Measurements from ENCODE around the gene PPP3R2. TPM values are rescaled to one million over a fixed set of nuclear protein-coding genes. Genes with fewer than 3 reads are reported as not detected.

Gene PPP3R2
- total RNA-seq, 1 experiment from 2014 or later: not detected

GRCh38 chr9:101634741-101635409 is 40.1 kb upstream of the PPP3R2 start:
- H2BK20ac ChIP-seq (ENCODE audit: low read depth, low read length, poor library complexity, severe bottlenecking): no peak overlapping the region
- no peak overlapping the region for H2BK120ac ChIP-seq (ENCODE audit: low read depth, low read length, poor library complexity, severe bottlenecking)
- Mint-ChIP-seq H3K27ac (no peak overlapping the region), H3K27me3 (ENCODE audit: low read depth) (no peaks in the 10 kb centered on the region), H3K4me3 (no peak overlapping the region), H3K9me3 (no peaks in the 10 kb centered on the region), H3K36me3 (ENCODE audit: insufficient read depth in 1 of 3, low read depth in 3 of 3) (no peaks in the 10 kb centered on the region), H3K4me1 (no peaks in the 10 kb centered on the region)
- H3K23ac ChIP-seq (ENCODE audit: insufficient read length, low read depth, low read length): no peak overlapping the region
- H3K4ac ChIP-seq (ENCODE audit: low read depth, low read length): no peak overlapping the region
- WGBS (ENCODE audit: extremely low coverage, insufficient read length, low lambda C conversion rate): no CpG with 5 or more reads among the region's 4 CpGs
- H3K56ac ChIP-seq (ENCODE audit: insufficient read length, low read depth, low read length): no peak overlapping the region
- H4K5ac ChIP-seq (ENCODE audit: insufficient read length, low read depth, low read length): no peak overlapping the region
- H3K27me3 ChIP-seq (ENCODE audit: insufficient read depth, low read length): no peaks in the 10 kb centered on the region
- no peak overlapping the region for H4K8ac ChIP-seq (replicated peaks; ENCODE audit: insufficient read length, low read depth, low read length)
- H3K79me1 ChIP-seq (ENCODE audit: insufficient read depth, low read depth, low read length, poor library complexity, severe bottlenecking): no peaks in the 10 kb centered on the region
- no peaks in the 10 kb centered on the region for H3K79me2 ChIP-seq (ENCODE audit: insufficient read depth, low read length)
- no peaks in the 10 kb centered on the region for H3K23me2 ChIP-seq (ENCODE audit: insufficient read length, low read depth, low read length, poor library complexity, severe bottlenecking)
- H3T11ph ChIP-seq (ENCODE audit: low read length): no peak overlapping the region
- H3K4me1 ChIP-seq (ENCODE audit: insufficient read depth, low read length): no peaks in the 10 kb centered on the region
- H3K9ac ChIP-seq (ENCODE audit: extremely low read depth, insufficient read length, low read length): no peak overlapping the region
- H2AK5ac ChIP-seq (ENCODE audit: insufficient read length, low read length): no peak overlapping the region
- no peaks in the 10 kb centered on the region for H4K20me1 ChIP-seq (ENCODE audit: control insufficient read depth, insufficient read depth, insufficient read length)
- H3K27ac ChIP-seq (ENCODE audit: insufficient read length, low read depth, low read length): no peak overlapping the region
- H2BK15ac ChIP-seq (ENCODE audit: low read depth, low read length): no peak overlapping the region
- H2BK12ac ChIP-seq (ENCODE audit: insufficient read length, low read depth, low read length): no peak overlapping the region
- H3K4me2 ChIP-seq (ENCODE audit: insufficient read depth, insufficient read length, low read length): no peak overlapping the region
- H3K18ac ChIP-seq (ENCODE audit: insufficient read length, low read depth, low read length): no peak overlapping the region
- TF ChIP-seq CTCF (conservative IDR thresholded peaks at IDR 0.05): no peak
- no peaks in the 10 kb centered on the region for H3K9me3 ChIP-seq (ENCODE audit: control insufficient read depth, low read depth, low read length)
- H3K14ac ChIP-seq (ENCODE audit: insufficient read depth, low read length): no peak overlapping the region
- no peak for DNase-seq
- H2AFZ ChIP-seq (ENCODE audit: low read length): no peak overlapping the region
- no peak overlapping the region for H2BK5ac ChIP-seq (ENCODE audit: insufficient read length, low read length)
- H4K91ac ChIP-seq (ENCODE audit: insufficient read length, low read depth, low read length): no peak overlapping the region

Data from H9 (cell line).